ENCODE measurements around the gene SPATA4.
A peak's percentile ranks its signal among the peaks of the same experiment; 100 is the strongest.

The SPATA4 gene

DNA sequence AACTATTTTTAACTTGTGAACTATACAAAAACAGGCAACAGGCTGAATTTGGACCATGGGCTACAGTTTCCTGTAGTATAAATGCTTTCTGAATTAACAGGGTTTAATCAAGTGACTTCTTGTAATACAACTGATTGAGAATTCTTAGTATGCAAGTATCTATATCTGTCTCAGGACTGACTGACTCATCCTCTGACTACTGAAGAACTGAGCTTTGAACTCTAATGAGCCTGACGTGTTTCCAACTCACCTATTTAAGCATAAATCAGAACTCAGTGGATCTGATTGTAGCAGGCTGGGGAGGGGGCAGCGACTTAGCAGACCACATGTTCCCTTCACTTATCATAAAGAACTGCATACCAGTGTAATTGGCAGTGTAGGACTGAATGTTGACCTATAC is 7.8 kb downstream of the SPATA4 start:
- TF ChIP-seq ZC3H10 (CRISPR knock-in tag; IDR thresholded peaks at IDR 0.05) (0 out of 2 replicates have a peak, but pooled peaks have one; percentile 10), ZNF8 (CRISPR knock-in tag; IDR thresholded peaks at IDR 0.05) (no peak), TCF4 (CRISPR knock-in tag; IDR thresholded peaks at IDR 0.05; ENCODE audit: borderline replicate concordance) (no peak), CREB5 (CRISPR knock-in tag; IDR thresholded peaks at IDR 0.05; ENCODE audit: low read depth) (no peak)
- peak; percentile 55 for ATAC-seq

DNA sequence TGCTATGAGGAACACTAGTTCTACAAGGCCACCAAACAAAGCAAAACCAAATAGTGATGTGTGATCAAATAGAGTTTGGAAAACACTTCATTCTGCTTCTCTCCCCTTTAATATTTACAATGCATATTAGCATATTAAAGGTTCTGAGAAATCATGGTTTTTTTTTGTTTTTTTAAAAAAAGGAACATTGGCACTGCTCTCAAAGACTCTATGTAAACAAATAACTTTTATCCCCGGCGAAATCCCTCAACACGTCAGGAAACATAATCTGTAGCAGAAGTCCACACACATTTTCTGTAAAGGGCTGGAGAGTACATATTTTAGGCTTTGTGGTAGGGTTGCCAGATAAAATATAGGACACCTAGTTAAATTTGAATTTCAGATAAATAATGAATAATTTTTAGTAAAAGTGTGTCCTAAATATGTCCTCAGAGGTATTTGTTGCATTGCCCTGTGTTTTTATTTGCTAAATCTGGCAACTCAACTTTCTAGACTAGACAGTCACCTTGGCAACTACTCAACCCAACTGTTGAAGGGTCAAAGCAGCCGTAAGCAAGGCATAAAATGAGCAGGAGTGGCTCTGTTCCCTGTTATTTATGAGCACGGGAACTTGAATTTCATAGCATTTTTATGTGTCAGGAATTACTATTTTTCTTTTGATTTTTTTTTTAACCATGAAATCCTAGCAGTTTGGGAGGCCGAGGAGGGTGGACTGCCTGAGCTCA is 8.6 kb downstream of the SPATA4 start:
- ATAC-seq = no peak
- no peak for TF ChIP-seq PPARA (CRISPR knock-in tag; IDR thresholded peaks at IDR 0.05; ENCODE audit: borderline replicate concordance)
- TF ChIP-seq ZNF8 (CRISPR knock-in tag; IDR thresholded peaks at IDR 0.05) = no peak
- no peak for TF ChIP-seq ZC3H10 (CRISPR knock-in tag; IDR thresholded peaks at IDR 0.05)
- no peak for TF ChIP-seq ZFP30 (CRISPR knock-in tag; IDR thresholded peaks at IDR 0.05)
- TF ChIP-seq BACH2 (CRISPR knock-in tag; IDR thresholded peaks at IDR 0.05; ENCODE audit: borderline replicate concordance) = no peak
- TF ChIP-seq, protein P1, sequence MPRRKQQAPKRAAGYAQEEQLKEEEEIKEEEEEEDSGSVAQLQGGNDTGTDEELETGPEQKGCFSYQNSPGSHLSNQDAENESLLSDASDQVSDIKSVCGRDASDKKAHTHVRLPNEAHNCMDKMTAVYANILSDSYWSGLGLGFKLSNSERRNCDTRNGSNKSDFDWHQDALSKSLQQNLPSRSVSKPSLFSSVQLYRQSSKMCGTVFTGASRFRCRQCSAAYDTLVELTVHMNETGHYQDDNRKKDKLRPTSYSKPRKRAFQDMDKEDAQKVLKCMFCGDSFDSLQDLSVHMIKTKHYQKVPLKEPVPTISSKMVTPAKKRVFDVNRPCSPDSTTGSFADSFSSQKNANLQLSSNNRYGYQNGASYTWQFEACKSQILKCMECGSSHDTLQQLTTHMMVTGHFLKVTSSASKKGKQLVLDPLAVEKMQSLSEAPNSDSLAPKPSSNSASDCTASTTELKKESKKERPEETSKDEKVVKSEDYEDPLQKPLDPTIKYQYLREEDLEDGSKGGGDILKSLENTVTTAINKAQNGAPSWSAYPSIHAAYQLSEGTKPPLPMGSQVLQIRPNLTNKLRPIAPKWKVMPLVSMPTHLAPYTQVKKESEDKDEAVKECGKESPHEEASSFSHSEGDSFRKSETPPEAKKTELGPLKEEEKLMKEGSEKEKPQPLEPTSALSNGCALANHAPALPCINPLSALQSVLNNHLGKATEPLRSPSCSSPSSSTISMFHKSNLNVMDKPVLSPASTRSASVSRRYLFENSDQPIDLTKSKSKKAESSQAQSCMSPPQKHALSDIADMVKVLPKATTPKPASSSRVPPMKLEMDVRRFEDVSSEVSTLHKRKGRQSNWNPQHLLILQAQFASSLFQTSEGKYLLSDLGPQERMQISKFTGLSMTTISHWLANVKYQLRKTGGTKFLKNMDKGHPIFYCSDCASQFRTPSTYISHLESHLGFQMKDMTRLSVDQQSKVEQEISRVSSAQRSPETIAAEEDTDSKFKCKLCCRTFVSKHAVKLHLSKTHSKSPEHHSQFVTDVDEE (CRISPR knock-in tag; IDR thresholded peaks at IDR 0.05) = no peak
- TF ChIP-seq, protein P2, sequence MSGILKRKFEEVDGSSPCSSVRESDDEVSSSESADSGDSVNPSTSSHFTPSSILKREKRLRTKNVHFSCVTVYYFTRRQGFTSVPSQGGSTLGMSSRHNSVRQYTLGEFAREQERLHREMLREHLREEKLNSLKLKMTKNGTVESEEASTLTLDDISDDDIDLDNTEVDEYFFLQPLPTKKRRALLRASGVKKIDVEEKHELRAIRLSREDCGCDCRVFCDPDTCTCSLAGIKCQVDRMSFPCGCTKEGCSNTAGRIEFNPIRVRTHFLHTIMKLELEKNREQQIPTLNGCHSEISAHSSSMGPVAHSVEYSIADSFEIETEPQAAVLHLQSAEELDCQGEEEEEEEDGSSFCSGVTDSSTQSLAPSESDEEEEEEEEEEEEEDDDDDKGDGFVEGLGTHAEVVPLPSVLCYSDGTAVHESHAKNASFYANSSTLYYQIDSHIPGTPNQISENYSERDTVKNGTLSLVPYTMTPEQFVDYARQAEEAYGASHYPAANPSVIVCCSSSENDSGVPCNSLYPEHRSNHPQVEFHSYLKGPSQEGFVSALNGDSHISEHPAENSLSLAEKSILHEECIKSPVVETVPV (CRISPR knock-in tag; IDR thresholded peaks at IDR 0.05) = no peak
- no peak for TF ChIP-seq CSDC2 (CRISPR knock-in tag; IDR thresholded peaks at IDR 0.05)
- TF ChIP-seq CREB5 (CRISPR knock-in tag; IDR thresholded peaks at IDR 0.05; ENCODE audit: low read depth) = no peak
- no peak for TF ChIP-seq ARNTL (CRISPR knock-in tag; IDR thresholded peaks at IDR 0.05; ENCODE audit: borderline replicate concordance, low read depth)
- TF ChIP-seq TCF4 (CRISPR knock-in tag; IDR thresholded peaks at IDR 0.05; ENCODE audit: borderline replicate concordance) = no peak
- TF ChIP-seq GLIS3 (CRISPR knock-in tag; IDR thresholded peaks at IDR 0.05) = no peak
- TF ChIP-seq ESRRG (CRISPR knock-in tag; IDR thresholded peaks at IDR 0.05) = no peak
- TF ChIP-seq, protein P3, sequence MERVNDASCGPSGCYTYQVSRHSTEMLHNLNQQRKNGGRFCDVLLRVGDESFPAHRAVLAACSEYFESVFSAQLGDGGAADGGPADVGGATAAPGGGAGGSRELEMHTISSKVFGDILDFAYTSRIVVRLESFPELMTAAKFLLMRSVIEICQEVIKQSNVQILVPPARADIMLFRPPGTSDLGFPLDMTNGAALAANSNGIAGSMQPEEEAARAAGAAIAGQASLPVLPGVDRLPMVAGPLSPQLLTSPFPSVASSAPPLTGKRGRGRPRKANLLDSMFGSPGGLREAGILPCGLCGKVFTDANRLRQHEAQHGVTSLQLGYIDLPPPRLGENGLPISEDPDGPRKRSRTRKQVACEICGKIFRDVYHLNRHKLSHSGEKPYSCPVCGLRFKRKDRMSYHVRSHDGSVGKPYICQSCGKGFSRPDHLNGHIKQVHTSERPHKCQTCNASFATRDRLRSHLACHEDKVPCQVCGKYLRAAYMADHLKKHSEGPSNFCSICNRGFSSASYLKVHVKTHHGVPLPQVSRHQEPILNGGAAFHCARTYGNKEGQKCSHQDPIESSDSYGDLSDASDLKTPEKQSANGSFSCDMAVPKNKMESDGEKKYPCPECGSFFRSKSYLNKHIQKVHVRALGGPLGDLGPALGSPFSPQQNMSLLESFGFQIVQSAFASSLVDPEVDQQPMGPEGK (CRISPR knock-in tag; IDR thresholded peaks at IDR 0.05; ENCODE audit: borderline replicate concordance) = no peak
- TF ChIP-seq, protein P4, sequence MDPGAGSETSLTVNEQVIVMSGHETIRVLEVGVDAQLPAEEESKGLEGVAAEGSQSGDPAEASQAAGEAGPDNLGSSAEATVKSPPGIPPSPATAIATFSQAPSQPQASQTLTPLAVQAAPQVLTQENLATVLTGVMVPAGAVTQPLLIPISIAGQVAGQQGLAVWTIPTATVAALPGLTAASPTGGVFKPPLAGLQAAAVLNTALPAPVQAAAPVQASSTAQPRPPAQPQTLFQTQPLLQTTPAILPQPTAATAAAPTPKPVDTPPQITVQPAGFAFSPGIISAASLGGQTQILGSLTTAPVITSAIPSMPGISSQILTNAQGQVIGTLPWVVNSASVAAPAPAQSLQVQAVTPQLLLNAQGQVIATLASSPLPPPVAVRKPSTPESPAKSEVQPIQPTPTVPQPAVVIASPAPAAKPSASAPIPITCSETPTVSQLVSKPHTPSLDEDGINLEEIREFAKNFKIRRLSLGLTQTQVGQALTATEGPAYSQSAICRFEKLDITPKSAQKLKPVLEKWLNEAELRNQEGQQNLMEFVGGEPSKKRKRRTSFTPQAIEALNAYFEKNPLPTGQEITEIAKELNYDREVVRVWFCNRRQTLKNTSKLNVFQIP (CRISPR knock-in tag; IDR thresholded peaks at IDR 0.05; ENCODE audit: borderline replicate concordance, low read depth) = no peak
- TF ChIP-seq ZFP3 (CRISPR knock-in tag; IDR thresholded peaks at IDR 0.05) = no peak
- TF ChIP-seq RARB (CRISPR knock-in tag; IDR thresholded peaks at IDR 0.05) = no peak
- TF ChIP-seq TOX (CRISPR knock-in tag; IDR thresholded peaks at IDR 0.05; ENCODE audit: borderline replicate concordance) = no peak
- TF ChIP-seq ZNF565 (CRISPR knock-in tag; conservative IDR thresholded peaks at IDR 0.05; ENCODE audit: low read depth) = no peak
- TF ChIP-seq ISL1 (CRISPR knock-in tag; IDR thresholded peaks at IDR 0.05) = no peak

Measured in SK-N-SH treated with all-trans-retinoic acid at 6 μM for 48 hours (cell line).